Coronary artery (tissue), 2 donors: ENCODE data around the gene TEAD2.

Source experiments
- DNase-seq: peaks from one replicate; pipeline ENCODE4 v3.0.0-alpha.2; 2017; ENCODE audit warnings: low spot score
- H3K27ac ChIP-seq, 2 donors: fragments of 200-600 bp; sonication (generic); one replicate each; pipeline ENCODE4 v1.5.1; 2016 to 2019
- H3K4me3 ChIP-seq: fragments of 200-600 bp; sonication (generic); 2 replicates; pipeline ENCODE4 v1.5.1; 2016; ENCODE audit warnings: mild to moderate bottlenecking, moderate library complexity
- TF ChIP-seq, protein P1 (sequence below): fragments of 200-600 bp; sonication (generic); IDR thresholded peaks from one replicate; pipeline ENCODE4 v1.5.1; 2019; ENCODE audit warnings: antibody characterized with exemption

The TEAD2 gene

DNA sequence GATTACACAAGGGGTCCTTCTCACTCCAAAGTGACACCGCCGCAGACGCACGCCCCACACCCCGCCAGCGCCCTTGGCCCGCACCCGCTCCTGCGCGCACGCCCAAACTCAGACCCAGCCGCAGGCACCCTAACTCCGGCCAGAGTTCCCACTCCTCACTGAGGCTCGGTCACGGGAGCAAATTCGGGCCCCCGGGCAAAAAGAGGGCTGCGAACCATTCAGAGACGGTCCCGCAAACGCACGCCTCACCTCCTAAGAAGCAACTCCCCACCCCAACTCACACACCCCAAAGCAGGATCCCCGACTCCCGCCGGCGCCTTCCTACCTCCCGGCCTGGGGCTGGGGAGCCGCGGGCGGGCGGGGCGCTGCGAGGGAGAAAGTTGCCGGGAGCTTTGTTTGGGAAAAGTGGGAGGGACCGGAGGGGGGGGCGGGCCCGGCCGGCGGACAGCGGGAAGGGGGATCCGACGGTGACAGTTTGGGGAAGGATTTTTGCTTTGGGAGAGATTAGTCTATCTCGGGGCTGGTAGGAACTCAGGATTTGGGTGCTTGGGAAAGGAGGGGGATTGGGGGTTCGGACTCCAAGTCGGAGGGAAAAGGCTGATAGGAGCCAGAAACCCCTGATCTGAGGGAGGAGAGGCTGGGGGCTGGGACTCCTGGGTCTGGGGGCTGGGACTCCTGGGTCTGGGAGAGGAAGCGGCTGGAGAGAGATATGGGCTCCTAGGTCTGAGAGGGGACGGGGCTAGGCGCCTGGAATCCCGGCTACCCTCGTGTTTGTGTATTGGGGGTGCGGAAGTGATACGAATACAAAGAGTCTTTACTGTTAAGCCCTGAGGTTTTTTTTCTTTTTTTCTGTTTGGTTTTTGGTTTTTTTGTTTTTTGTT, at the start of gene TEAD2:
TEAD2 (minus strand) TSS at position 369 of the 881 bp plus-strand sequence. CDS start 2,341 bp downstream, outside the sequence.
- Histone ChIP-seq H3K27ac (peak within 1 kb of the TSS; percentile 91 to 94), H3K4me3 (peak within 1 kb of the TSS; percentile 85)
- TF ChIP-seq, protein P1, sequence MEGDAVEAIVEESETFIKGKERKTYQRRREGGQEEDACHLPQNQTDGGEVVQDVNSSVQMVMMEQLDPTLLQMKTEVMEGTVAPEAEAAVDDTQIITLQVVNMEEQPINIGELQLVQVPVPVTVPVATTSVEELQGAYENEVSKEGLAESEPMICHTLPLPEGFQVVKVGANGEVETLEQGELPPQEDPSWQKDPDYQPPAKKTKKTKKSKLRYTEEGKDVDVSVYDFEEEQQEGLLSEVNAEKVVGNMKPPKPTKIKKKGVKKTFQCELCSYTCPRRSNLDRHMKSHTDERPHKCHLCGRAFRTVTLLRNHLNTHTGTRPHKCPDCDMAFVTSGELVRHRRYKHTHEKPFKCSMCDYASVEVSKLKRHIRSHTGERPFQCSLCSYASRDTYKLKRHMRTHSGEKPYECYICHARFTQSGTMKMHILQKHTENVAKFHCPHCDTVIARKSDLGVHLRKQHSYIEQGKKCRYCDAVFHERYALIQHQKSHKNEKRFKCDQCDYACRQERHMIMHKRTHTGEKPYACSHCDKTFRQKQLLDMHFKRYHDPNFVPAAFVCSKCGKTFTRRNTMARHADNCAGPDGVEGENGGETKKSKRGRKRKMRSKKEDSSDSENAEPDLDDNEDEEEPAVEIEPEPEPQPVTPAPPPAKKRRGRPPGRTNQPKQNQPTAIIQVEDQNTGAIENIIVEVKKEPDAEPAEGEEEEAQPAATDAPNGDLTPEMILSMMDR, result no peak
- DNase-seq, result peak; percentile 86

DNA sequence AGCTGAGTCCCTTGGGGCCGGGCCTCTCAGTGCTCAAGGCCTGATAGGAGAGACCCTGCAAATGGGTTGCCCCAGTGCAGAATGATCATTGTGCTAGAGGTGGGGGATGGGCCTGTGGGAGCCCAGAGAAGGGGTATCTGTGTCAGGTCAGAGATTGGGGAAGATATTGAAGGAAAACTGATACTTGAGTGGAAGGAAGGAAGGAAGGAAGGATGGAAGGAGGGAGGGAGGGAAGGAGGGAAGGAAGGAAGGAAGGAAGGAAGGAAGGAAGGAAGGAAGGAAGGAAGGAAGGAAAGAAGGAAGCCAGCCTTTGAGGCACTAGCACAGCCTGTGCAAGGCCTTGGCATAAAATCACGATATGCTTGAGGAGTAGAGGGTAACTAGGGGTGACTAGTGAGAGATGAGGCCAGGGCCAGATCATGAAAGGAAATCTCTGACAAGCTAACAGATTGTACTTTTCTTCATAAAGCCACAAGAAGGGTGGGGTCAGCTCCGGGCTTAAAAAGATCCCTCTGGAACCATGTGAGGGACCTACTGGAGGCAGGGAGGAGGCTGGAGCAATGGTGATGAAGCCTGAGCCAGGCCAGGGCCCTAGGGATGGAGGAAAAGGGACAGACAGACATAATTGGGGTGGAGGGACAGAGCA, 49.6 kb upstream of the TEAD2 start:
- Histone ChIP-seq H3K4me3 (no peak overlapping the region), H3K27ac (no peak overlapping the region)
- TF ChIP-seq, protein P1, result no peak
- no peak for DNase-seq

DNA sequence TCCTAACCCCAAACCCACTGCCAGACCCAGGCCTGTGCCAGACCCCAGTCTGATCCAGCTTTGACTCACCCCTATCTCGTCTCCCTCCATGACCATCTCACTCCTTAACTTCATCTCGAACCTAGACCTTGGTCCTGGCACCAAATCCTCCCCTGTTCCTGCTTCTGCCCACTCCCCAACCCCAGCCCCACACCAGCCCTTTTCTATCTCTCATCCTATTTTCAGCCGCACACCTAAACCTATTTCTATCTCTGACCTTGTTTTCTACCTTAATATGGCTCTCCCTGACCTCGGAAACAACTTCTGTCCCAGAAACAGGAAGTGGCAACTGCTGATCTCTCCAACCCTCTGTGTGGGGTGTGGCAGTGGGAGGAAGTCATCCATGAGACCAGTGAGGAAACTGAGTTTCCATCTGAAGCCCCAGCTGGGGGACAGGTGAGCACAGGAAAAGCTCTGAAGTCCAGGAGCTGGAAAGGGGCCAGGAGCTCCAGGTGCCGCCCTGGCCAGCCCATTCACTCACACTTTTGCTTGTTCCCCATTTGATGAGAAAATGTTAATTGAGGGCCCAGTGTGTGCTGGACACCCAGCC, 47.3 kb upstream of the TEAD2 start:
- DNase-seq, result no peak
- Histone ChIP-seq H3K27ac (no peak overlapping the region), H3K4me3 (no peak overlapping the region)
- TF ChIP-seq, protein P1, result no peak

DNA sequence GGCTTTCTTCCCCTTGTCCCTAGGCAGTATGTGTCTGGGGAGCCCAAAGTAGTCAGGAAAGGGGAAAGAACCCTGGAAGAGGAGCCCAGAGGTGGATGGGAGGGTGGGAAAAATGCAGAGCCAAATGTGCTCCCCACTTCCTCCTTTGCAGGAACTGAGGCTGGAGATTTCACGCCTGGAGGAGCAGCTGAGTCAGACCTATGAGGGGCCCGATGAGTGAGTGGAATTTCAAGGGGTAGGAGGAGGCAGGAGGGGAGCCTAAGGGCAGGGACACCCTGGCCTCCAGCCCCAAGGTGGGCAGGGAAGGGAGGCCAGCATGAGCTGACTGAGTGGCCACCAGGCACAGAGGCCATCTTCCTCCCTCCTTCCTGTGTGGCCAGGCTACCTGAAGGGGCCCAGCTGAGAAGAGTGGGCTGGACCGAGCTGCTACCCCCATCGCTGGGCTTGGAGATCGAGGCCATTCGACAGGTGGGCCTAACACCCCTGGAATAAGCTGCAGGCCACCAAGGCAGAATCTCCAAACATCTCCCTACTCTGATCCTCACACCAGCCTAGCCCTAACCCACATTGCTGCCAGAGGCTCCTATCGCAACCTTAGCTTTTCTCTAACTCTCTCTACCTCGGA, 46.7 kb upstream of the TEAD2 start:
- no peak overlapping the region for H3K27ac ChIP-seq
- TF ChIP-seq, protein P1, result no peak
- no peak overlapping the region for H3K4me3 ChIP-seq
- DNase-seq, result no peak

DNA sequence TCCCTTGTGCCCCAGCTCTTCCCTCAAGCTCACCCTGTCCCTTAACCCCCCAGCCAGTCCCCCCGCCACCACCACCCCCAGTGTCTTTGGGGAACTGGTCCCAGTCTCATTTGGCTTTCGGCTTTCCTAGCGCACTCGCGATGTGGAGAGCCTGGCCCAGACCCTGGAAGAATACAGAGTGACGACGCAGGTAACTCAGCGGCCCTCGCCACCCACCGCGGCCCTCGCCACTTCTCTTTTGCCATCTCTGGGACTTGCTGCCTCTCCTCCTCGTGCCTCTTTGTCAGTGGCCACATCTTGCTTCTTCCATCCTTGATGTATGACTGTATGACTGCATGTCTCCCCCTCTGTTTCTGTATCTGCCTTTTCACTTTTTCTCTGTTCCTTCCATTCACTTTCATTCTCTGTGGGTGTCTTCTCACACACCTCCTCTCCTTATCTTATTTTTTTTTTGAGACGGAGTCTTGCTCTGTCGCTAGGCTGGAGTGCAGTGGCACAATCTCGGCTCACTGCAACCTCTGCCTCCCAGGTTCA, 45.3 kb upstream of the TEAD2 start:
- H3K4me3 ChIP-seq, result no peak overlapping the region
- TF ChIP-seq, protein P1, result no peak
- no peak for DNase-seq
- no peak overlapping the region for H3K27ac ChIP-seq

DNA sequence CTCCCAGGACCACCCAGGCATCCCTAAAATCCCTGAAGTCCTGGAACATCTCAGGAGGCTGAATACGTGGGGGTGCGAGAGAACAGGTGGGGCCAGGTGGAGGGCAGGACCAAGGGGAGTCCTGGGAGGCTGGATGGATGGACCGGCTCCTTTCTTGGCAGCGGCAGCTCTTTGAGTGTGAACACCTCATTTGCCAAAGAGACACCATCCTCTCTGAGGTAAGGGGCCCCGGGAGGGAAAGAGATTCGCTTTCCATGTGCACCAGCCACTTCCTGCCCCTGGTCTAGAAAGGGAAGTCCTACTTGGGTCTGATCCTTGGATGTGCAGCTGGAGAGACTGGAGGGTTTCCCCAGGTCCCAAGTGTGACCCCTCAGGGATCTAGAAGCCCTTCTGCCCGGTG, 44.9 kb upstream of the TEAD2 start:
- no peak overlapping the region for H3K27ac ChIP-seq
- TF ChIP-seq, protein P1, result no peak
- H3K4me3 ChIP-seq, result no peak overlapping the region
- DNase-seq, result no peak
